ENCODE data around the gene ROCK2.

The ROCK2 gene

GRCh38 chr2:11279398-11279797 is 65.0 kb downstream of the ROCK2 start:
- ChIA-PET CTCF (no interaction called here), POLR2A (no interaction called here)
- no peak for TF ChIP-seq ZNF384 (IDR thresholded peaks at IDR 0.05)
- TF ChIP-seq, protein P1, sequence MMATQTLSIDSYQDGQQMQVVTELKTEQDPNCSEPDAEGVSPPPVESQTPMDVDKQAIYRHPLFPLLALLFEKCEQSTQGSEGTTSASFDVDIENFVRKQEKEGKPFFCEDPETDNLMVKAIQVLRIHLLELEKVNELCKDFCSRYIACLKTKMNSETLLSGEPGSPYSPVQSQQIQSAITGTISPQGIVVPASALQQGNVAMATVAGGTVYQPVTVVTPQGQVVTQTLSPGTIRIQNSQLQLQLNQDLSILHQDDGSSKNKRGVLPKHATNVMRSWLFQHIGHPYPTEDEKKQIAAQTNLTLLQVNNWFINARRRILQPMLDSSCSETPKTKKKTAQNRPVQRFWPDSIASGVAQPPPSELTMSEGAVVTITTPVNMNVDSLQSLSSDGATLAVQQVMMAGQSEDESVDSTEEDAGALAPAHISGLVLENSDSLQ (IDR thresholded peaks at IDR 0.05) = peak; percentile 23; the same call in 1 of the 2 replicates
- TF ChIP-seq FOXM1 (IDR thresholded peaks at IDR 0.05; ENCODE audit: borderline replicate concordance) = no peak
- TF ChIP-seq CTBP1 (IDR thresholded peaks at IDR 0.05; ENCODE audit: borderline replicate concordance) = no peak
- TF ChIP-seq L3MBTL2 (conservative IDR thresholded peaks at IDR 0.05) = no peak
- DNase-seq (ENCODE audit: extremely low spot score) = no peak

- TF ChIP-seq, protein P1 (IDR thresholded peaks at IDR 0.05) = no peak
- TF ChIP-seq LEF1 (IDR thresholded peaks at IDR 0.05; ENCODE audit: borderline replicate concordance) (no peak), ELF4 (IDR thresholded peaks at IDR 0.05) (no peak), NFRKB (IDR thresholded peaks at IDR 0.05) (no peak), SP1 (IDR thresholded peaks at IDR 0.05) (no peak), SUZ12 (IDR thresholded peaks at IDR 0.05) (no peak), L3MBTL2 (conservative IDR thresholded peaks at IDR 0.05) (no peak), HDGF (IDR thresholded peaks at IDR 0.05; ENCODE audit: borderline replicate concordance) (no peak), TARDBP (IDR thresholded peaks at IDR 0.05) (no peak), CTBP1 (IDR thresholded peaks at IDR 0.05; ENCODE audit: borderline replicate concordance) (no peak), ARNT (IDR thresholded peaks at IDR 0.05) (no peak), ZNF384 (IDR thresholded peaks at IDR 0.05) (no peak), FOXK2 (IDR thresholded peaks at IDR 0.05) (no peak)
- ChIA-PET POLR2A (no interaction called here), CTCF (no interaction called here)
- no peak for DNase-seq (ENCODE audit: extremely low spot score)
These were observed 66.2 kb downstream of the ROCK2 start for GRCh38 chr2:11278219-11278618.

DNA sequence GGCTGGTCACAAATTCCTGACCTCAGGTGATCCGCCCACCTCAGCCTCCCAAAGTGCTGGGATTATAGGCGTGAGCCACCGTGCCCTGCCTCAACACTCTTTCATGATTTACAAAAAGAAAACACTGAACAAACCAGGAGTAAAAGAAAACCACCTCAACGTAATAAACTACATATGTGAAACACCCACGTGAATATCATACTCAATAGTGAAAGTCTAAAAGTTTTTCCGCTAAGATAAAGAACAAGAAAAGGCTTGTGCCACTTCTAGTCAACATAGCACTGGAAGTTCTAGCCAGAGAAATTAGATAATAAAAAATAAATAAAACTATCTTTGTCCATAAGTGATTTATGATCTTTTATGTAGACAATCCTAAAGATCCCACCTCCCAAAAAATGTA is 68.5 kb downstream of the ROCK2 start:
- POLR2A ChIA-PET = no interaction called here
- no peak for DNase-seq (ENCODE audit: extremely low spot score)
- CTCF ChIA-PET = no interaction called here
- TF ChIP-seq HDGF (IDR thresholded peaks at IDR 0.05; ENCODE audit: borderline replicate concordance) (no peak), ARNT (IDR thresholded peaks at IDR 0.05) (no peak), FOXA1 (IDR thresholded peaks at IDR 0.05) (no peak), ZNF384 (IDR thresholded peaks at IDR 0.05) (no peak), CTBP1 (IDR thresholded peaks at IDR 0.05; ENCODE audit: borderline replicate concordance) (no peak), FOXK2 (IDR thresholded peaks at IDR 0.05) (no peak), ELF4 (IDR thresholded peaks at IDR 0.05) (no peak), FOXM1 (IDR thresholded peaks at IDR 0.05; ENCODE audit: borderline replicate concordance) (no peak), NFRKB (IDR thresholded peaks at IDR 0.05) (no peak), L3MBTL2 (conservative IDR thresholded peaks at IDR 0.05) (no peak), LEF1 (IDR thresholded peaks at IDR 0.05; ENCODE audit: borderline replicate concordance) (no peak), SUZ12 (IDR thresholded peaks at IDR 0.05) (no peak), TARDBP (IDR thresholded peaks at IDR 0.05) (no peak)
- TF ChIP-seq, protein P1 (IDR thresholded peaks at IDR 0.05) = no peak

DNA sequence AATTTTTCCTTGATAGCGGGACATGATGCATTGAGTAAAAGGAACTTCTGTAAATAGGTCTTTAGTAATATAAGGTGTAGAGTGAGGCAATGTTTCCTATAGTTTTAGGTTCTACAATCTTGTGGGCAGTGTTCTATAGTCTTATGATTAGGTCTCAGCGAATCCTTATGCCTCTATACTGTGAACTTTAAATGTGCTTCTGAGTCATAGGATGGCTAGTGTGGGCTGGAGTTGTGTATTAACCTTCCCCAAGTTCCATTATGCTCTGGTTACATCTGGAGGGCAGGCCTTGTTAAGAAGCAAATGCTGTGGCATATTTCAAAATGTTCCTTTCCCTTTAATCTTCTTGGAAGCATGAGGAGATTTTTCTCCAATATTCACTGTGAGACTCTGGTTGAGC is 73.5 kb downstream of the ROCK2 start:
- CTCF ChIA-PET = no interaction called here
- TF ChIP-seq FOXM1 (IDR thresholded peaks at IDR 0.05; ENCODE audit: borderline replicate concordance) = no peak
- TF ChIP-seq LEF1 (IDR thresholded peaks at IDR 0.05; ENCODE audit: borderline replicate concordance) = no peak
- no peak for TF ChIP-seq ARNT (IDR thresholded peaks at IDR 0.05)
- no peak for TF ChIP-seq L3MBTL2 (conservative IDR thresholded peaks at IDR 0.05)
- TF ChIP-seq BHLHE40 (IDR thresholded peaks at IDR 0.05; ENCODE audit: borderline replicate concordance) = no peak
- TF ChIP-seq FOXA1 (IDR thresholded peaks at IDR 0.05) = no peak
- TF ChIP-seq ZNF384 (IDR thresholded peaks at IDR 0.05) = no peak
- no peak for TF ChIP-seq SUZ12 (IDR thresholded peaks at IDR 0.05)
- TF ChIP-seq FOXK2 (IDR thresholded peaks at IDR 0.05) = no peak
- TF ChIP-seq, protein P1 (IDR thresholded peaks at IDR 0.05) = no peak
- TF ChIP-seq CTBP1 (IDR thresholded peaks at IDR 0.05; ENCODE audit: borderline replicate concordance) = no peak
- TF ChIP-seq NFRKB (IDR thresholded peaks at IDR 0.05) = no peak
- TF ChIP-seq TARDBP (IDR thresholded peaks at IDR 0.05) = no peak
- no peak for TF ChIP-seq SP1 (IDR thresholded peaks at IDR 0.05)
- POLR2A ChIA-PET = no interaction called here
- no peak for DNase-seq (ENCODE audit: extremely low spot score)

GRCh38 chr2:11267931-11268330 is 76.5 kb downstream of the ROCK2 start:
- no peak for DNase-seq (ENCODE audit: extremely low spot score)
- CTCF ChIA-PET = no interaction called here
- POLR2A ChIA-PET = no interaction called here
- TF ChIP-seq SP1 (IDR thresholded peaks at IDR 0.05) (no peak), FOXM1 (IDR thresholded peaks at IDR 0.05; ENCODE audit: borderline replicate concordance) (no peak), L3MBTL2 (conservative IDR thresholded peaks at IDR 0.05) (no peak), TARDBP (IDR thresholded peaks at IDR 0.05) (no peak), BHLHE40 (IDR thresholded peaks at IDR 0.05; ENCODE audit: borderline replicate concordance) (no peak), ZNF384 (IDR thresholded peaks at IDR 0.05) (no peak), FOXK2 (IDR thresholded peaks at IDR 0.05) (no peak)

DNA sequence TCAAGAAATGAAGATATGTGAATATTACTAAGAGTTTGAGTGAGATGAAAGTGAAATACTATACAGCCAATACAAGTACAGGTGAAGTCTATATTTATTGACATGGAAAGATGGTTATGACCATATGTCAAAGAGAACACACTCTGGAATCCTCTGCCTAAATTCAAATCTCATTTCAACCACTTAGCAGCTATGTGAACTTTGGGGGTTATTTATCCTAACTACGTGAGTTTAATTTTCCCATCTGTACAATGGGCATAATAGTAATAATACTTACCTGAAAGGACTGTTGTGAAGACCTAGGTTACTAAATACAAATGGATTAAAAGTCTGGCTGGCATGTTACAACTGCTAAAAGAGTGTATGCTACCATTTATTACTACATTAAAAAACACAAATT is 79.6 kb downstream of the ROCK2 start:
- no peak for TF ChIP-seq FOXM1 (IDR thresholded peaks at IDR 0.05; ENCODE audit: borderline replicate concordance)
- no peak for TF ChIP-seq CTBP1 (IDR thresholded peaks at IDR 0.05; ENCODE audit: borderline replicate concordance)
- TF ChIP-seq TARDBP (IDR thresholded peaks at IDR 0.05) = no peak
- no peak for TF ChIP-seq HDGF (IDR thresholded peaks at IDR 0.05; ENCODE audit: borderline replicate concordance)
- no peak for TF ChIP-seq SP1 (IDR thresholded peaks at IDR 0.05)
- TF ChIP-seq, protein P1 (IDR thresholded peaks at IDR 0.05) = no peak
- no peak for TF ChIP-seq ZNF384 (IDR thresholded peaks at IDR 0.05)
- no peak for TF ChIP-seq NFRKB (IDR thresholded peaks at IDR 0.05)
- no peak for TF ChIP-seq FOXA1 (IDR thresholded peaks at IDR 0.05)
- DNase-seq (ENCODE audit: extremely low spot score) = no peak
- POLR2A ChIA-PET = no interaction called here
- CTCF ChIA-PET = no interaction called here

All from HEK293T (cell line).